HepG2 (cell line): ENCODE data around the gene WDR82. TPM values are rescaled to one million over a fixed set of nuclear protein-coding genes. Genes with fewer than 3 reads are reported as not detected.
A peak's percentile ranks its signal among the peaks of the same experiment; 100 is the strongest.

ENCODE experiments used
- CREB3 ChIP-seq: sonication (generic); formaldehyde crosslinking; IDR thresholded peaks from 2 replicates; pipeline ENCODE4 v1.5.0; 2020; ENCODE audit warnings: missing genetic modification reagents
- DMAP1 ChIP-seq: IDR thresholded peaks from 2 replicates; pipeline ENCODE4 v1.6.1; 2016
- DR1 ChIP-seq: sonication (generic); formaldehyde crosslinking; IDR thresholded peaks from 2 replicates; pipeline ENCODE4 v1.8.0; 2021; ENCODE audit warnings: mild to moderate bottlenecking, missing genetic modification reagents, inconsistent platforms
- FOXP4 ChIP-seq: sonication (generic); formaldehyde crosslinking; IDR thresholded peaks from 2 replicates; pipeline ENCODE4 v1.4.0; 2020; ENCODE audit warnings: missing genetic modification reagents
- KAT7 ChIP-seq: IDR thresholded peaks from 2 replicates; pipeline ENCODE4 v1.6.1; 2018; ENCODE audit warnings: borderline replicate concordance, missing compliant biosample characterization
- MED8 ChIP-seq: sonication (generic); formaldehyde crosslinking; IDR thresholded peaks from 2 replicates; pipeline ENCODE4 v1.8.1; 2023; ENCODE audit warnings: mild to moderate bottlenecking, missing genetic modification reagents; ENCODE audit not compliant: insufficient replicate concordance
- NFKB2 ChIP-seq: sonication (generic); formaldehyde crosslinking; IDR thresholded peaks from 2 replicates; pipeline ENCODE4 v1.4.0; 2020; ENCODE audit warnings: missing genetic modification reagents, borderline replicate concordance
- NR0B2 ChIP-seq: sonication (generic); formaldehyde crosslinking; IDR thresholded peaks from 2 replicates; pipeline ENCODE4 v1.4.0; 2020; ENCODE audit warnings: mild to moderate bottlenecking, missing genetic modification reagents
- RBFOX2 ChIP-seq: fragments of 200-400 bp; formaldehyde crosslinking; IDR thresholded peaks from 2 replicates; pipeline ENCODE4 v1.6.1; 2017; ENCODE audit warnings: low read depth, mild to moderate bottlenecking, low read length
- RNF2 ChIP-seq: fragments of 450-650 bp; conservative IDR thresholded peaks from 2 replicates; pipeline ENCODE4 v1.6.1; 2016; ENCODE audit warnings: low read depth
- RORA ChIP-seq: sonication (generic); formaldehyde crosslinking; IDR thresholded peaks from 2 replicates; pipeline ENCODE4 v1.5.0; 2020; ENCODE audit warnings: mild to moderate bottlenecking, missing genetic modification reagents, moderate library complexity
- SMAD9 ChIP-seq: sonication (generic); formaldehyde crosslinking; IDR thresholded peaks from 2 replicates; pipeline ENCODE4 v1.5.1; 2020; ENCODE audit warnings: mild to moderate bottlenecking, missing genetic modification reagents
- SOX6 ChIP-seq, 2 experiments: fragments of 450-650 bp in 1 of 2; sonication (generic) in 1 of 2; formaldehyde crosslinking in 1 of 2; IDR thresholded peaks; 2 replicates each; pipeline versions ENCODE4 v1.4.0 to v1.6.1; 2017 to 2020; ENCODE audit warnings: antibody characterized with exemption in 1 of 2, mild to moderate bottlenecking in 1 of 2, missing genetic modification reagents in 1 of 2
- TGIF2 ChIP-seq: IDR thresholded peaks from 2 replicates; pipeline ENCODE4 v1.6.1; 2016; ENCODE audit warnings: control low read depth, missing compliant biosample characterization
- TSC22D2 ChIP-seq: sonication (generic); formaldehyde crosslinking; IDR thresholded peaks from 2 replicates; pipeline ENCODE4 v1.5.1; 2020; ENCODE audit warnings: missing genetic modification reagents, mild to moderate bottlenecking, borderline replicate concordance
- ZFP37 ChIP-seq: sonication (generic); formaldehyde crosslinking; IDR thresholded peaks from 2 replicates; pipeline ENCODE4 v1.4.0; 2020; ENCODE audit warnings: missing genetic modification reagents, borderline replicate concordance
- ZNF121 ChIP-seq: sonication (generic); formaldehyde crosslinking; IDR thresholded peaks from 2 replicates; pipeline ENCODE4 v1.5.0; 2020; ENCODE audit warnings: mild to moderate bottlenecking, missing genetic modification reagents
- ZNF230 ChIP-seq: sonication (generic); formaldehyde crosslinking; IDR thresholded peaks from 2 replicates; pipeline ENCODE4 v1.4.0; 2020; ENCODE audit warnings: mild to moderate bottlenecking, missing genetic modification reagents
- ZNF260 ChIP-seq: sonication (generic); formaldehyde crosslinking; IDR thresholded peaks from 2 replicates; pipeline ENCODE4 v1.4.0; 2020; ENCODE audit warnings: missing genetic modification reagents, low read depth, mild to moderate bottlenecking, borderline replicate concordance
- ZNF264 ChIP-seq: sonication (generic); formaldehyde crosslinking; IDR thresholded peaks from 2 replicates; pipeline ENCODE4 v1.4.0; 2020; ENCODE audit warnings: missing genetic modification reagents
- ZNF326 ChIP-seq: sonication (generic); formaldehyde crosslinking; IDR thresholded peaks from 2 replicates; pipeline ENCODE4 v1.4.0; 2020; ENCODE audit warnings: missing genetic modification reagents, borderline replicate concordance
- ZNF343 ChIP-seq: sonication (generic); formaldehyde crosslinking; IDR thresholded peaks from 2 replicates; pipeline ENCODE4 v1.4.0; 2020; ENCODE audit warnings: mild to moderate bottlenecking, missing genetic modification reagents
- ZNF468 ChIP-seq: sonication (generic); formaldehyde crosslinking; IDR thresholded peaks from 2 replicates; pipeline ENCODE4 v1.8.0; 2022; ENCODE audit warnings: mild to moderate bottlenecking, moderate library complexity, missing genetic modification reagents
- ZNF740 ChIP-seq: sonication (generic); formaldehyde crosslinking; IDR thresholded peaks from 2 replicates; pipeline ENCODE4 v1.4.0; 2020; ENCODE audit warnings: missing genetic modification reagents
- ZNF841 ChIP-seq: sonication (generic); formaldehyde crosslinking; IDR thresholded peaks from 2 replicates; pipeline ENCODE4 v1.8.1; 2023; ENCODE audit warnings: missing genetic modification reagents, borderline replicate concordance
- polyA plus RNA-seq, 8 experiments: library from polyadenylated mRNA; depleted of rRNA in 3 of 8; stranded (reverse) in 7 of 8; unstranded in 1 of 8; fragments of >200 nt; fragmentation: Illumina TruSeq in 4 of 8; extraction: Trizol in 4 of 8; gene quantifications; 2 replicates each; pipeline versions ENCODE4 v1.2.1 to v1.2.3, GENCODE V29; 2011 to 2016; ENCODE audit warnings: low read depth in 4 of 8, missing spikeins in 1 of 8, mixed read lengths in 1 of 8; ENCODE audit not compliant: insufficient read depth in 1 of 8
- total RNA-seq, 5 experiments: library from RNA; depleted of rRNA; stranded (reverse); fragments of >200 nt; fragmentation: Illumina TruSeq; extraction: Trizol; gene quantifications; 2 replicates each; pipeline ENCODE4 v1.2.3, GENCODE V29; 2016; ENCODE audit warnings: low read depth in 1 of 5

The WDR82 gene
- total and polyA plus RNA-seq, 2 of the 13 experiments (the other 11 are each of a cell fraction or from before 2014, with no cell fraction given) = 39.1 to 59.5 TPM

GRCh38 chr3:52277071-52277964 lies 1.1 kb downstream of the WDR82 start (continued):
- TF ChIP-seq FOXP4 (no peak), ZNF841 (no peak), TGIF2 (CRISPR knock-in tag) (peak; percentile 48; the same call in 1 of the 2 replicates), RNF2 (no peak), RBFOX2 (peak; percentile 64; the same call in 1 of the 2 replicates), ZNF260 (CRISPR knock-in tag) (no peak), ZNF326 (CRISPR knock-in tag) (no peak), NFKB2 (CRISPR knock-in tag) (0 out of 2 replicates have a peak, but pooled peaks have one; percentile 12), RORA (no peak), CREB3 (CRISPR knock-in tag) (no peak), SOX6 (IDR thresholded peaks at IDR 0.05) (no peak), SOX6 (CRISPR knock-in tag; IDR thresholded peaks at IDR 0.05) (peak; percentile 39), ZNF740 (no peak), ZNF230 (CRISPR knock-in tag) (no peak), KAT7 (CRISPR knock-in tag) (peak; percentile 56; the same call in 1 of the 2 replicates), ZFP37 (CRISPR knock-in tag) (no peak), ZNF264 (CRISPR knock-in tag) (no peak), DMAP1 (no peak; the same call in 1 of the 2 replicates), TSC22D2 (CRISPR knock-in tag) (no peak), ZNF468 (CRISPR knock-in tag) (no peak), ZNF121 (no peak), NR0B2 (CRISPR knock-in tag) (peak; percentile 28; the same call in 1 of the 2 replicates), ZNF343 (CRISPR knock-in tag) (peak; percentile 7; the same call in 1 of the 2 replicates), MED8 (CRISPR knock-in tag) (peak; percentile 9), DR1 (CRISPR knock-in tag) (no peak), SMAD9 (CRISPR knock-in tag) (no peak)
